Measurements from ENCODE around the gene FRMD3.

Gene FRMD3

DNA sequence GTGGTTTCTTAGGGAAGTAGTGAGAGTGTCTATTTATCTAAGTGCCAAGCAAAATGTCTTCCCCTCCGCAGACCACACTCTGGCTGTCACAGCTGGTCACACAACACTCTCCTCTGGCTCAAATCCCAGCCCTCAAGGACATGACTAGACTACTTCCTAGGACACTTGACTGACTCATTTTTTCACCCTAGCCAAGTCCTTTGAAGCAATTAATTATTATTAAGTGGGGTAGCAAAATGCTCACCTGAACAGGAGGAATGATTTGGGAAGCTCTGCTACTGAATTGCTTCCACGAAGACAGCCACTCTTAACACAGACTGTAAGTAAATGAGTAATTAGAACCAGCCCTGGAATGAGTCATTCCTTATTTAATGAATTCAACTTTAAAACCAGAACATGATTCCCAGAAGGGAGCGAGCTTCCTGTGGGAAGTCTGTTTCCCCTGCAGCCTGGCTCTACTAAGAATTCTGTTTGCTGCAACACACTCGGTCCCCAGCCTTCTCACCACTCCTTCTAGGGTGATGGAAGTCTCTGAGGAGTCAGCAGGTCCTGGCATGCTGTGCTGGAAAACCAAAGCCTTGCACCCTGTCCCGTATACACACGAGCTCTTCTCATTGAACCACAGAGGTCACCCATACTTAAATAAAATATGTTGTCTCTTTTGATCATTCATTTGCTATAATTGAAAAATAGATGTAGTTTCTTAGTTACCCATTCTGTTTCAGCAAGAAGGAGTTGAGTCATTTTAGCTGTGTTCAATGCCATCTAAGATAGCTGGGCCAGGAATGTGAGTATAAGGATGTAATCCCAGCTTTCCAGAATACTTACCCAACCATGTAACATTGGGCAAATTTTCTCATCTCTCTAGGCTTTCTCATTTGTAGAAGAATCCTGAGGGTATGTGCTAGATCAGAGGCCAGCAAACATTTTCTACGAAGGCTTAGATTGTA is 256.6 kb downstream of the FRMD3 start:
- DNase-seq (ENCODE audit: low read depth), result peak; percentile 37

DNA sequence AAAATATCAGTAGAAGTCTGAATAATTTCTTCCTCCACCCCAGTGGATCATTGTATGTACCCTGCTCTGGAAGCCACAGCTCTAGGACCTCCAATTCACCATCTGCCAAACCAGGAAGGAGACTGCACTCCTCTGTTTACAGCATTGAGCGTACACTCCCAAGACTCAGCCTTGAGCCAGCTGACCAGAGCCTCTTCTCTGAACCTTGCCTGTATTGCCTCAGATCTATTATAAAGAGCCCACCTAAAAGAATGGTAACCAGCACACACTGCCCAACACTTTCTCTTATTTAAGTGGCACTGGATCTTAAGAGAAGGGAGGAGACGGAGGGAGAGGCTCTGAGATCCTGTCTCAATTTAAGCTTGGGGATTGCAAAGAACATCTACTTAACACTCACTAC is 257.4 kb downstream of the FRMD3 start:
- no peak for DNase-seq (ENCODE audit: low read depth)

DNA sequence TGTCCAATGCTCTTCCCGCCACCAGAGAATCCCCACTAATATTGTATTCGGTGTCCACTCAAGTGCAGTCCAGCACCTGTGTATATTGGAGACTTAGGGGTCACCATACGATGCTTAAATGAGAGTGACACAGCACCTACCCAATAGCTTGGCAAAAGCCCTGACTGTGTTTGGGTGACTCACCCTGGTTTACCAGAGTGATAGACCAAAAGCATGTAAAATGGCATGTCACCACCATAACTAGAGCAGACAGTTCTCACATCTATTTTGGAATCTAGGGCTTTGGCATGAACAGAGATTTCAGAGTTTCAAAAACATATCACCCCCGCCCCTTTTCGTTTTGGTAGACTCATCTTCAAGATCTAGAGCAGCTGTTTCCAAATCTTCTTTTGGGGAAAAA is 257.9 kb downstream of the FRMD3 start:
- peak; percentile 45 for DNase-seq (ENCODE audit: low read depth)

DNA sequence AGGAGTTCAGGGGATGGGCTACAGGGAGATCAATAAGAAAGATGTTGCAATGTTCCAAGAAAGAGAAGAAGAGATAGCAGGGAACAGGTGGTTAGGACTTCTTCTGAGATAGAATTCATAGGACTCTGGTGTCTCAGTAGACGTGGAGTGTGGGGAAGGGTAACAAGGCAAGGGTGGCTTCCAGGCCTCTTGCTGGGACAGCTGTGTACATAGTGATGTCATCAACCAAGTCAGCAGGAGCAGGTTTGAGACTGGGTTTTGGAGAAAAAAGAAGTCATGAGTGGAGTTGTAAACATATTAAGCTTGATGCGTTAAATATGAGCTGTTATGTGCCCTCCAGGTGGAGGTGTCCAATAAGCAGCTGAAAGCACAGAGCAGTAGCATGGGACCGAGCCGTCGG is 263.4 kb downstream of the FRMD3 start:
- no peak for DNase-seq (ENCODE audit: low read depth)

DNA sequence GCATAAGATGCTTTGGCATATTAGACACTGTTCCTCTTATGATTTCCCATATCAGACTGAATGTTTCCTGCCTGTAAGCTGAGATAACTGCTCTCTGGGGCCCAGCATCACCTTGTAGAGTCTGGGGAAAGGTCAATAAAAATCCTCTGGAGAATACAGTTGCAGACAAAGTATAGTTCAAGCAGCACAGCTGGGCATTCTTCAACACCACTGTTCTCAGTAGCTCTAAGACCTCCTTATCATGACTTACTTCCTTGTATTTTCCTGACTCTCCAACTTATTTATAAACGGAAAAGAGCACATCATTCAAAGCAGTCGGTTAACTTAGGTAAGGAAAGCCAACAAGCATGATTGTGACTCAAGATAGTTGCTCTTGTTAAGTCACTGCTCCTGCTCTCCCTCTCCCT is 266.5 kb downstream of the FRMD3 start:
- no peak for DNase-seq (ENCODE audit: low read depth)

DNA sequence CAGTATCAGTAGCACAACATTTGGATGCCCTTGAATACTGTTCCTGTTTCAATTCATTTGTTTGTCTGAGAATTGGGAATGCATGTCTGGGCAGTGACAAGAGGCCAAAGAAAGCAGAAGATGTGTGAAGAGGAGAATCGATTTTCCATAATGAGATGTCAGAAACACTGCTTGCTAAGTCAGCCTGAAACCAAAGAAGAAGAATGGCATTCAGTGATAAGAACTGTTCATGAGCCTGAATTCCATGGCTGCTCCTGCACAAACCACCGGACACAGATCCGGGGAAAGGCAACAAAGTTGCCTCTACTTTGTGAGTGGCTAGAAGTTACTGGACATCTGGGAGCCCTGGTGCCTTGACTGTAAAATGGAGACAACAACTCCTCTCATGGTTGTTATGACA is 268.1 kb downstream of the FRMD3 start:
- DNase-seq (ENCODE audit: low read depth), result no peak

DNA sequence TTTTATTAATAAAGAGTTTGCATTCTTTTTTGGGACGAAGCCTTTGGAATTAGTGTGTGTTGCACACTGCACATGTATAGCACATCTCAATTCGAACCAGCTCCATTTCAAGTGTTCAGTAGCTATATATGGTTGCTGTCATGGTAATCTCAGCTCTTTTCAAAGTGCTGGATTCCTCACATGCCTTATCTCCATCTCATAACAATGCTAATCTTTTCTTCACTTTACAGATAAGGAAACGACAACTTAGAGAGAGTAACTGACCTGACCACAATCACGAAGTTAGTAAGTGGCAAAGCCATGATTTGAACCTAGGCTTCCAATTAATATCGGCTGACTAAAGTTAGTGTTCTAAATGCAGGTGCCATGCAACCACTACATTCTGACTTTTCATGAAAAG is 270.5 kb downstream of the FRMD3 start:
- no peak for DNase-seq (ENCODE audit: low read depth)

DNA sequence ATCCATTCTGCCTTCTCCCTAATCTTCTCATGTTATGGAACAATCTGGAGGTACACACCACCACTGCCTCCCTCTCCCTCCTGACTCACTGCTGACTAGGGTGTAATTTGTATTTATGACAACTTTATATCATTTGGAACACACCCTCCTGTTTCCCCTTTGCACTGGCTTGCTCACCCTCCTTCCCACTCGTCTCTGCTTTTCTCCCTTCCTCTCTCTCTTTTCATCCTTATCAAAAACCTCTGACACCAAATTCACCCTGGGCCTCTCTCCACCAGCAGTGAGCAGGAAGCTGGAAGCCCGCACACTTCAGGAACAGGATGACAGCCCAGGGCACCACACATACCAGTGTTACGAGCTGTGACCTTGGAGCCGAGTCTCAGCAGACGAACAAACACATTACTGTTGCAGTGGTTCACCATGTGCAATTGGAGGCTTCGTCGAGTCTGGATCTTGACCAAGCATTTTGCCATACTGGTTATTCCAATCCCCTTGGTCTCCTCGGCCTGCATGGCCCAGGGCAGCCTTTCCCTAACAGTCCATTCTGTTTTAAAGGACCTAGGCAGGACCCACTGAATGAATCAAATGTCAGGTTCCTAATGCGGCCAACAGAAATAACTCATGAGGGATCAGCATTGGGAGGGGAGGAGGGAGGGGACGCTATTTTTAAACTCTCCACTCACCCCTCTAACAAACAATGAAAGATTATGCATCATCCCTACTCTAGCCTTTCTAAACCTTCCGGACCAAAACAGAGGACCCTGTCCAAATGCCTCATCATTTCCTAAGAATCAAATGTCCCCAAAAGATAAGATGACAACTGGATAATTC is 271.3 kb downstream of the FRMD3 start:
- DNase-seq (ENCODE audit: low read depth), result peak; percentile 6

DNA sequence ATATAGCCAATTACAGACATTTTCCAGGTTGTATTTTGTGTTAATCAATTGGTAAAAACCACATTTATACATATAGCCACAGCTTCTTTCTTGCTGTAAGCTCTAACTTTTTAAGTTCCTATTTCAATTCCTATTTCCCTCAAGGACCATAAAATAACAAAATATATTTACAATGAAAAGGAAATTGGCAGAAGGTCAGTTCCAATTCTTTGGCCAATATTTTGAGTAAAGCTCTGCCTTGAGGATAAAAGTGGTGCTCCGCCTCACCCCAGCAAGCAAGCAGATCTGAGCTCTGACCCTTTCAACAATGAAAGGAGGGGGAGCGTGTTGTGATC is 271.9 kb downstream of the FRMD3 start:
- no peak for DNase-seq (ENCODE audit: low read depth)

DNA sequence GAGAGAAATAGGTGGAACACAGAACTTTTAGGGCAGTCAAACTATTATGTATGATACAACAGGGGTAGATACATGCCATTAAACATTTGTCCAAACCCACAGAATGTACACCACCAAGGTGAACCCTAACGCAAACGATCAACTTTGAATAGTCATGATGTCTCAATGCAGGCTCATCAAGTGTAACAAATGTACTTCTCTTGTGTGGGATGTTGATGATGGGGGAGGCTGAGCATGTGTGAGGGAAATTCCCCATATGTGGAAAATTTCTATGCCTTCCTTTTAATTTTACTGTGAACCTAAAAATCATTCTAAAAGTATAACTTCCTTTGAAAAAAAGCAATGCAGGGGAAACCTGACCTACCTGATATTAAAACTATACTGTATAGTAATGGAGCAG is 273.9 kb downstream of the FRMD3 start:
- no peak for DNase-seq (ENCODE audit: low read depth)

DNA sequence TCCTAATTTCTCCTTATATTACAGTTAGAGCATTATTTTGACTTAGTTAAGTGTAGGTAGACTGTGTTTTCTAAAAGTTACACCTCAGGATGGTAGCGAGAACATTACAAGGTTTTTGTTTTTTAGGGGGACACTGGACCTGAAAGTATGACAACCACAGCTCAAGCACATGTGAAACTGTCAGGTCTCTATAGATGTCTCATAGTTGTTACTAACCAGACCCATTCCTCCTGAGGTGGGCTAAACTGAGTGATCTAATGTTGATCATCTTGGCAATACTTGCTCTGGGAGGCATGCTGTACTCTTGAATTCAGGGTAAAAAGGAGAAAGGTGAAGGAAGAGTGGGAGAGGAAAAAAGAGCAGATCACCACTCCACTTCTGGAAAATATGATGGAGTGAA is 278.6 kb downstream of the FRMD3 start:
- DNase-seq (ENCODE audit: low read depth), result no peak

DNA sequence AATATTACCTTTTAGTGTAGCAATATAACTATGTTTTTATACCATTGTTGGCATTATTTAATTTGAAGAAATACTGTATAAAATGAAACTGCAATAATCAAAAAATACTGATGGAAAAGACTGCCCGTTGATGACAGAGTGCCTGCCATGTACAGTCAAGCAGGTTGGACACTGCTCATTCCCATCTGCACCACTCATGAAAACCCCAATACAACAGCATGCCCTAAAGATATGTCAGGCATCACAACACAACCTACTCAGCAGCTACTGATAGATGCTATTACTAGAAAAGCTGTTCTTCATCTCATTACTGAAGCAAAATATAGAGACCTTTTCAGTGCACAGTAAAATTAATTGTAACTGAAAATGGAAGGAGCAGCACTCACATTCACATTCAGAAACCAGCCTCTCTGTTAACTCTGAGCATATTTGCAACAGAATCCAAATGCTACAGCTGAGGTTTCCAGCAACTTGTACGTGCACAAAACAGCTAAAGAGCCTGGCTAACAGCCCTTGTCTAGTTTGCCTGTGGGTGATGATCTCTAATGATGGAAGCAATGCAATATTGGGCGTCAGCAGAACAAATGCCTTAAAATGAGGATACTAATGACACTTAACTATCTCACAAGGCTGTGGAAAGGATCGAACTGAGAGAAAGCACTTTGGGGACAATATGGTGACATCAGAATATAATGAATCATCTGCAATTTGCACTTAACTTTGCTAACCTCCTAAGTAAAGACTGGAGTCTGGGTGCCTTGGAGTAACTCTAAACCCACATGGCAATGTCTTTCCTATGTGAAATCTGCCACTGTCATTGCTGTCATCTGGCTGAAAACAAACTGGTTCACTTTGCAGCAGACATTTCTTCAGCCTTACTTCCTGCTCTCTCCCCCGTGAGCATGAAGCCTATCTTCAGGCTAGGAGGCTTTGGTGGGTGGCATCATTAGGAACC is 280.0 kb downstream of the FRMD3 start:
- DNase-seq (ENCODE audit: low read depth), result no peak

DNA sequence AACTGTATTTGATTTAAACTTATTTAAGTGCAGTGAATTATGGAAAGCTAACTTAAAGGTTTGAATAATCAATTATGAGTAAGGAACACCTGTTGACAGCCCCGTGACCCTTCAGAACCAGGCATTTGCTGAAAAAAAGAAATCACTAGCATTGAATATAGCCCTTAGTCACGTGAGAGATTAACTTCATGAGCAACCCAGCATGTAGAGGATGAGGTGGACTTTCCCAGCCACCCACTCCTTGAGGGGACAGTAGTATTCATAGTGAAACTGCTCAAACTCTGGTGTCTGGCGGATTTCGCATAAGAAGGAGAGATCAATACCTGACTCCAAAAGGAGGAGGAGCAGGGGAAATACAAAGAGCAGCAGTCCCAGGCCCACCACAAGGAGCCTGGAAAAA is 290.5 kb downstream of the FRMD3 start:
- DNase-seq (ENCODE audit: low read depth), result no peak

DNA sequence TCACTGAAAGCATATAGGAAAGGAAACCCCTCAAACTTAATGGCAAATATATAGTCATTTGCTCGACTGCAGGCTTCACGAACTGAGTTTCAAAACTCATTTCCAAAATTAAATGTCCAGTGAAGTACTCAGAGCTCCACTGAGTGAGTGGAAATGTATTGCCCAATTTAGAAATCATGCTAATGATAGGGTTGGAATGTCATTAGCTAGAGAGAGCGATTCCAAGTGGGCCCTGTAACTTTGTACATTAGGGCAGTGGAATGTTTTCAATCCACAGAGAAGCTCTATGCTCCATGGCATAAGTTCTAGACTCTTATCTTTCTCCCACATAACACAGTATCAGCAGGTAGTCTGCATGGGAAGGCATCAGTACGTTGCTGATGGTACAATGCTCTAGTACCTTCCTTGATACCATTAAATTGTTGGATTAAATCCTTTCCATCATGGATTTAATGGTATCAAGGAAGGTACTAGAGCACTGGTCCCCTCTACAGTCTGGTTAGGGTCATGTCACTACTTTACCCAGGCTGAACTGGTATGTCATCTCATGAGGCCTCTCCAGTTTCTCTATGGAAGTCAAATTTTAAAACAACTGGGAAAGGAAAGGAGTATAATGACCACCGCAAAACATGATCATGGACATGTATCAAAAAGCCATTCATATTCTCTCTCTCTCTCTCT is 292.1 kb downstream of the FRMD3 start:
- no peak for DNase-seq (ENCODE audit: low read depth)

DNA sequence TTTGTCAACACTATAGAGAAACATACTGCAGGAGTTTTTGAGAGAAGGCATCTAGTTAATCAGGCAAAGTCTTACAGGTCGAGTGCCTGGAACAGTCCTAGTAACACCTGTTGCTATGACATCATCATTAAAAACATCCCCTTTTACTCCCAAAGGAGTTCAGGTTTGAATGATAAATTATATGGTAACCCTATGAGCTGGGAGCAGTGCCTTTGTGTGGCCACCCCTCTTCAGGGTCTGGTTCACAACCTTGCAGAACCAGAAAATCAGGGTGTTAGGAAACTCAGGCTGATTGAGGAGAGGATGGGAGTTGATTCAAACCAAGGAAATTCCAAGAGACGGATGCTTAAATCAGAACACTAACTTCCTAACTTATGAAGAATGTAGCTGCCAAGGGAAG is 296.1 kb downstream of the FRMD3 start:
- DNase-seq (ENCODE audit: low read depth), result no peak

DNA sequence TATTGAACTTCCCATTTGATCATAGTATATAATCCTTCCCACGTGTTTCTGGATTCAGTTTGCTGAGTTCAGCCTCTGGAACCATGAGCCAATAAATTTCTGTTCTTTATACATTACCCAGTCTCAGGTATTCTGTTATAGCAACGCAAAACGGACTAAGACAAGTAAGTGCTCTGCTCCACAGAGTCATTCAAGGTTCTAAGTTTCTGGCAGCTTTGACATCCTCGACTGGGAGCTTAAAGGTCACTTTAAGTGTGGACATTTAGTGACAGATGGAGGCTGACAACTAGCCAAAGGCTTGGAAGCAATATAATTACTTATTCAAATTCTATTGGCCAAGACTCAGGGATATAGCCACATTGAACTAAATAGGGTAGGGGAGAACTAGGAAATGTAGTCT is 297.5 kb downstream of the FRMD3 start:
- no peak for DNase-seq (ENCODE audit: low read depth)

DNA sequence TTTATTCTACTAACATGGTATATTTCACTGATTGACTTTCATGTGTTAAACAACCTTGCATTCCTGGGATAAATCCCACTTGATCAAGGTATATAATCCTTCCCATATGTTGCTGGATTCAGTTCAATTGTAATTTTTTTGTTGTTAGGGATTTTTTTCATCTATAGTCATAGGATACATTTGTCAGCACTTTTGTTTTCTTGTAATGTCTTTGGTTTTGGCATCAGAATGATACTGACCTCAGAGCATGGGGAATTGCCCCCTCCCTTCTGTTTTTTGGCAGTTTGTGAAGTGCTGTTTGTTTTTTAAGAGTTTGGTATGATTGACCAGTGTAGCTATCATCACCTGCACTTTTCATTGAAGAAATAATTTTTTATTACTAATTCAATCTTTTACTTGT is 298.5 kb downstream of the FRMD3 start:
- no peak for DNase-seq (ENCODE audit: low read depth)

DNA sequence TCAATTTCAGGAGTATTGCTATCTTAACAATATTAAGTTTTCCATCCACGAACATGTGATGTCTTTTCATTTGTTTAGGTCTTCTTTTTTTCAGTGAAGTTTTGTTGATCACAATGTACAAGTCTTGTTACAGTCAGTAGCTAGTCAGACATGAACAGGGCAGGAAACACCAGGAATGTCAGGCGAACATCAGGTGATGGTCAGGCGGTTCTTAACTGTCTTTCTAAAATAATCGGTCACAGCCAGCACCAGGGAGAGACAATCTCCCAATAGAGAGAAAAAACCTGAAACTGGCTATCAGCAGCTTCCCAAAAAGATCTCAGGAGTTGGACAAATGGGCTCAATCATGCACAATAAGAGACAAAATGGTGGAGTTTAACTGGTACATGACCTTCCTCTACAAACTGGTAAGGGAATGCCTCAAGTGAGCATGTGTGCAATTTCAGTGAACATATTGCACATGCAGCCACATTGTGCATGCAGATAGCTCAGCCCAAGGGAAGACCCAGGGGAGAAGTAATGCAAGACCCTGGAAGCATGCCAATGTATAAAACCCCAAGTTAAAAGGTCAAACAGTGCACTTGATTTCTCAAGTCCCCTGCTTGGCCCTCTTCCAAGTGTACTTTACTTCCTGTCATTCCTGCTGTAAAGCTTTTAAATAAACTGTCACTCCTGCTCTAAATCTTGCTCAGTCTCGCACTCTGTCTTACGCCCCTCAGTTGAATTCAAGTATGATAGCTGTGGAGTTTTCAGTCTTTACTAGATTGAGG is 299.1 kb downstream of the FRMD3 start:
- DNase-seq (ENCODE audit: low read depth), result no peak

DNA sequence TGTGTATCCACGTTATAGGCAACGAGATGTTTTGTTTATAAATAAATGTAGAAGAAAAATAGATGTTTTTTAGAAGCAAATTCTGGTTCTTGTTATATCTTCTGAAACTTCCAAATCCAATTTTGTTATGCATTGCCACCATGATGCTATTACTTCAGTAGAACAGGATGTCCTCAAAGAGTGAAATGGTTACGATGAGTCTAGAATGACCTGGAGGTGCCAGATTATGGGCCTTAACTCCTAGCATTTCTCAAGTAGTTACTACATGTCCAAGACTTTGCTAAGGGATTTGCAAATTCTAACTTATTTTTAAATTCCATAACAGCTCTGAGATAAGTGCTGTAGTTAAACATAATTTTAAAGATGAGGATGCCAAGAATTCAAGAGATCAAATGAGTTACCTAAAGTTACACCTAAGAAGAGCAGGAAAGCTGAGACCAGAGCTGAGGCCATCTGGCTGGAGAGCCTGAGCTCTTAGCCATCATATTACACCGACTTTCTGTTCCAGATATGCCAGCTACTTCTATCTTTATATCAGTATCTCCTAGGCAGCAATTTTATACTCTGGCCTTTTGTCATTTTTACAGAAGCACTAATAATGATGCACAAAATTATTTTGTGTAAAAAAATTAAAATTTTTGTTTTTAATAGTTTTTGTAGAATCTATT is 302.0 kb downstream of the FRMD3 start:
- DNase-seq (ENCODE audit: low read depth), result no peak

DNA sequence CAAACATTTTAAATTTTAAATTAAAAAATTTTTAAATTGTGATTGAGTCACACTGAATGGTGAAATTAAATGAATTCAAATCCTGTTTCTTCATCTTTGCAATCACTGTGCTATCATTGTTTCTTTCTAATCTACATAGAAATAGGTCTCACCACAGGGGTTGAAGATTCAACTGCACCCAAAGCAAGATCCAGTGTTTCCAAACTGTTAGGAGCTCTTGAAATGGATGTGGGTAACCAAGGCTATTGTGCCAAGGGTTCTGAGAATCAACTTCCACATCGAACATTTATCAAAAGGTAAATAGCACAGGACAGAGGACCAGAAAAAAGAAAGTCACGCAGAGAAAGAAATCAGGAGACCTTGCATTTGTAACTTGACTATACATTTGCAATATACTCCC is 302.7 kb downstream of the FRMD3 start:
- no peak for DNase-seq (ENCODE audit: low read depth)

Measured in GM04503 (cell line).